ENCODE data around the gene HRH2.

GRCh38 chr5:175666216-175666615 lies 8.3 kb downstream of the HRH2 start:
- TF ChIP-seq CTCF (IDR thresholded peaks at IDR 0.05) (no peak), POLR2A (IDR thresholded peaks at IDR 0.05) (no peak), POLR2AphosphoS5 (IDR thresholded peaks at IDR 0.05) (no peak)

Data from stomach (tissue), 4 donors.